GM23248 (cell line): ENCODE data around the gene PTPRN2.

Experiments used
- EZH2 ChIP-seq: fragments of 200-600 bp; sonication (generic); IDR thresholded peaks from 2 replicates; pipeline ENCODE4 v1.6.1; 2018; ENCODE audit warnings: antibody characterized with exemption, mild to moderate bottlenecking; ENCODE audit not compliant: insufficient read depth, poor library complexity, severe bottlenecking
- EZH2phosphoT487 ChIP-seq: fragments of 200-600 bp; sonication (generic); IDR thresholded peaks from 2 replicates; pipeline ENCODE4 v1.6.1; 2018; ENCODE audit warnings: antibody characterized with exemption, moderate library complexity, mild to moderate bottlenecking, low read depth; ENCODE audit not compliant: insufficient read depth

GRCh38 chr7:158098125-158099030 lies 489.2 kb downstream of the PTPRN2 start:
- TF ChIP-seq EZH2, result no peak
- no peak for TF ChIP-seq EZH2phosphoT487
